ENCODE results near the gene OR51B2.

- TF ChIP-seq, protein P1, sequence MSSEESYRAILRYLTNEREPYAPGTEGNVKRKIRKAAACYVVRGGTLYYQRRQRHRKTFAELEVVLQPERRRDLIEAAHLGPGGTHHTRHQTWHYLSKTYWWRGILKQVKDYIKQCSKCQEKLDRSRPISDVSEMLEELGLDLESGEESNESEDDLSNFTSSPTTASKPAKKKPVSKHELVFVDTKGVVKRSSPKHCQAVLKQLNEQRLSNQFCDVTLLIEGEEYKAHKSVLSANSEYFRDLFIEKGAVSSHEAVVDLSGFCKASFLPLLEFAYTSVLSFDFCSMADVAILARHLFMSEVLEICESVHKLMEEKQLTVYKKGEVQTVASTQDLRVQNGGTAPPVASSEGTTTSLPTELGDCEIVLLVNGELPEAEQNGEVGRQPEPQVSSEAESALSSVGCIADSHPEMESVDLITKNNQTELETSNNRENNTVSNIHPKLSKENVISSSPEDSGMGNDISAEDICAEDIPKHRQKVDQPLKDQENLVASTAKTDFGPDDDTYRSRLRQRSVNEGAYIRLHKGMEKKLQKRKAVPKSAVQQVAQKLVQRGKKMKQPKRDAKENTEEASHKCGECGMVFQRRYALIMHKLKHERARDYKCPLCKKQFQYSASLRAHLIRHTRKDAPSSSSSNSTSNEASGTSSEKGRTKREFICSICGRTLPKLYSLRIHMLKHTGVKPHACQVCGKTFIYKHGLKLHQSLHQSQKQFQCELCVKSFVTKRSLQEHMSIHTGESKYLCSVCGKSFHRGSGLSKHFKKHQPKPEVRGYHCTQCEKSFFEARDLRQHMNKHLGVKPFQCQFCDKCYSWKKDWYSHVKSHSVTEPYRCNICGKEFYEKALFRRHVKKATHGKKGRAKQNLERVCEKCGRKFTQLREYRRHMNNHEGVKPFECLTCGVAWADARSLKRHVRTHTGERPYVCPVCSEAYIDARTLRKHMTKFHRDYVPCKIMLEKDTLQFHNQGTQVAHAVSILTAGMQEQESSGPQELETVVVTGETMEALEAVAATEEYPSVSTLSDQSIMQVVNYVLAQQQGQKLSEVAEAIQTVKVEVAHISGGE (tag by site-specific recombination; conservative IDR thresholded peaks at IDR 0.05; ENCODE audit: low read depth) = no peak
- TF ChIP-seq CTCF (tag by site-specific recombination; IDR thresholded peaks at IDR 0.05) = no peak
- TF ChIP-seq ZBTB44 (tag by site-specific recombination; IDR thresholded peaks at IDR 0.05) = no peak
- TF ChIP-seq ZNF629 (tag by site-specific recombination; IDR thresholded peaks at IDR 0.05) = no peak
- TF ChIP-seq YY1 (tag by site-specific recombination; IDR thresholded peaks at IDR 0.05) = no peak
- TF ChIP-seq ZNF292 (tag by site-specific recombination; IDR thresholded peaks at IDR 0.05; ENCODE audit: borderline replicate concordance, low read depth) = no peak
- no peak for TF ChIP-seq ZNF112 (tag by site-specific recombination; IDR thresholded peaks at IDR 0.05)
Measured at GRCh38 chr11:5363679-5364078, 39.6 kb upstream of the OR51B2 start.
